Kidney capillary endothelial cell (primary cell): ENCODE results near the gene PIGB.
A peak's percentile ranks its signal among the peaks of the same experiment; 100 is the strongest.
"Not testable (repeated sequence)": the region's sequence is repeated elsewhere in the genome, so short reads cannot be mapped to it uniquely, and the experiment has no call there.

Experiments used
- DNase-seq: peaks from one replicate; pipeline ENCODE4 v3.0.0-alpha.2; 2018; ENCODE audit warnings: low spot score

Gene PIGB

DNA sequence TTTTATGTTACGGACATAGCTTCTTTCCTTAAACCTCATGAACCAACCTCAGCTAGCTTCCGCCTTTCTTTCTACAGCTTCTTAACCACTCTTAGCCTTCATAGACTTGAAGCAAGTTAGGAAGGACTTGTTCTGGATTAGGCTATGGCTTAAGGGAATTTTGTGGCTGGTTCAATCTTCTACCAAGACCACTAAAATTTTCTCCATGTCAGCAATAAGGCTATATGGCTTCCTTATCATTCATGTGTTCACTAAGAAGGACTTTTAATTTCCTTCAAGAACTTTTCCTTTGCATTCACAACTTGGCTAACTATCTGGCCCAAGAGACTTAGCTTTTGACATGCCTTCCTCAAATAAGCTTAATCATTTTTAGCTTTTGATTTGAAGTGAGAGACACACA is 64.7 kb downstream of the PIGB start:
- no peak for DNase-seq

DNA sequence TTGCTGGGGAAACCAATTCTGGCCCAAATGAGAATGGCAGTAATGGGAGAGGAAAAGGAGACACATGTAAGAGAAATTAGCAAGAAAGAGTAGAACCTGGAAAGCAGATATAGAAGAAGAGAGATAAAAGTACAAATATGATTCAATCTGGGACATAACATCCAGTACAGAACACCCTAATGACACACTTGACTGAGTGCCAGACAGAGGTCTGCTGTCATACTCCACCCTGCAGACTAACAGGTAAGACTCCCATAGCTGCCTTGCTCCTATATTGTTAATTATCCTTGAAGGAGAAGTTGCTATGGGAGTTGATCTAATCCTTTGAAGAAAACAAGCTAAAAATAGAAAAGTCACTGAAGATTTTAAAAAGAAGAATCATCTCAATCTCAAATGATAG is 68.0 kb downstream of the PIGB start:
- no peak for DNase-seq

DNA sequence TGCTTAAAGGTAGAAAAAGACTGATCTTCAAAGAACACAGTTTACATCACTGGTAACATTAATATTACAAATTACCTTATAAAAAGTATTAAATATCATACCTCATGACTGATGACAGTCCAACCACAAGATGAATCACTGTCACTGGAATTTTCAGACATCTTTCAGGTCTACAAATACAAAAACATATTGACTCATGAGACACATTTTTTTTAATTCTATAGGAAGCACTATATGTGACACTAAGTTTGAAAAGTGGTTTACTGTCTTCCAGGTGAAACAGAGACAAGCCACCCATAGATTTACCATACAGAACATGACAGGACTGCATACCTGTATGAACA is 70.2 kb downstream of the PIGB start:
- peak; percentile 17 for DNase-seq

DNA sequence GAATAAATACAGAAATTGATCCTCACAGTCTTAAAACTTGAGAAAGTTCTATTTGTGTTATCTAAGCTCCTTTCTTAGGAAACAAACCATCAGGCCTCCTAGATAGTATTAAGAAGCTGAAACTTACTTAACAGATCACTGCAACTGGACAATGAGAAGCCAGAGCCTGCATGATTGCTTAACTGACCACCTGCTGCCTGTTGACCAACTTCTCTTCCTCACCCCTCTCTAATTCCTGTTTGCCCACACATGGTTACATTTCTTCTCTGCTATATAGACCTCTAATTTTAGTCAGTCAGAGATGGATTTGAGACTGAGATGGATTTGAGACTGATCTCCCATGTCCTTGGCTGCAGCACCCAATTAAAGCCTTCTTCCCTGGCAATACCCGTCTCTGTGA is 75.7 kb downstream of the PIGB start:
- no peak for DNase-seq

DNA sequence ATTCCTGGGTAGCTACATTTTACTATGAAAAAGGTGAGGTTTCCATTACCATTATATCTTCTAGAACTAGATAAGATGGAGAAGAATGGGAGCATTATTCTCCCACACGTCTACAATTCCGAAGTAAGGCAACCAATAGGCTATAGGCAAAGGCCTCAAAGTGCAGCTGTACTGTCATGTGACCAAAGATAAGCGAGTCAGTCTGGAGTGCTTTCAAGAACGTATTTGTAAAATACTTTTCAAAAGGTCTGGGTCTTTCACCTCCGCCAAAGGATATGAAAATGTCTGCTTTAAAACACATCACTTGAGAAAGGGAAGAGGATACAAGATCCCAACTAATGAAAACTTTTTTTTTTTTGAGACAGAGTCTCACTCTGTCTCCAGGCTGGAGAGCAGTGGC is 79.2 kb downstream of the PIGB start:
- DNase-seq, result no peak

DNA sequence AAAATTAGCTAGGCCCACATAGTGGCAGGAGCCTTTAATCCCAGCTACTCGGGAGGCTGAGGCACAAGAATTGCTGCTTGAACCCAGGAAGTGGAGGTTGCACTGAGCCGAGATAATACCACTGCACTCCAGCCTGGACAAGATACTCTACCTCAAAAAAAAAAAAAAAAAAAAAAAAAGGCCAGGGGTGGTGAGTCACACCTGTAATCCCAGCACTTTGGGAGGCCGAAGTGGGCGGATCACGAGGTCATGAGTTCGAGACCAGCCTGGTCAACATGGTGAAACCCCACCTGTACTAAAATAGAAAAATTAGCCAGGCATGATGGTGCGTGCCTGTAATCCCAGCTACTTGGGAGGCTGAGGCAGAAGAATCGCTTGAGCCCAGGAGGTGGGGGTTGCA is 81.0 kb downstream of the PIGB start:
- not testable (repeated sequence) for DNase-seq

DNA sequence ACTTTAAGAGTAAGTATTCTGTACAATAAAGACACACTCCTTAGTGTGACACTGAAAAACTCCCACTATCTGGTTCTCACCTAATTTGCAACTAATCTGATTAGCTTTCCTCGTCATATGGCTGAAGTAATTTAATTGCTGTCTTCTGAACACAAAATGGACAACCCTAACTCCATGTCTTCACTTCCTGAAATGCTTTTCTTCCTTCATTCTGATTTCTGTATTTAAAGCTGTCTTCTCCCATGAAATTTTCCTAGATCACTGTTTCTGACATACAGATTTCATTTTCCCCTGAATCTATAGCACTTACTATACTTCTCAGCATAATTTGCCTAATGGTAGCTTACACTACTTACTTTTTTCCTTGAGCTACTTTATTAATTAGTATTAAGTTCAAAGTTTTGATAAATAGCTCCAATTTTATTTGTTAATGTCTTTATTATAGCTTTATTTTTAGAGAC is 82.8 kb downstream of the PIGB start:
- no peak for DNase-seq

DNA sequence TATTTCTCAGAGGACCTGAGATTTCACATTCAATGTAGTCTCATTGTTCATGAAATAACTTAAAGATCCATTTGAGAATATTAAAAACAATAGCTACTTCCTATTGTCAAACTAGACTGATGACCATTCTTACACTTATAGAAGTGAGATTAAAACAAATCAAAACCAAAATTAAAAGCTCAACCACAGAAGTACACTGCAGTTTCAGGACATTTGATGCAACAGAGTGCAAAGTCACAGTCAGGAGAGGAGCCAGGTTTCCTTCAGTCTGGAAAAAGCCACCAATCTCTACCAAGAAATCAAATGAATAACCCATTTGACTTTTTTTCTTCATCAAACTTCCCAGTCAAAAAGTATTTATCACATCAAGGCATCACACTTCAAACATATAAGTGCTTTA is 83.7 kb downstream of the PIGB start:
- no peak for DNase-seq

DNA sequence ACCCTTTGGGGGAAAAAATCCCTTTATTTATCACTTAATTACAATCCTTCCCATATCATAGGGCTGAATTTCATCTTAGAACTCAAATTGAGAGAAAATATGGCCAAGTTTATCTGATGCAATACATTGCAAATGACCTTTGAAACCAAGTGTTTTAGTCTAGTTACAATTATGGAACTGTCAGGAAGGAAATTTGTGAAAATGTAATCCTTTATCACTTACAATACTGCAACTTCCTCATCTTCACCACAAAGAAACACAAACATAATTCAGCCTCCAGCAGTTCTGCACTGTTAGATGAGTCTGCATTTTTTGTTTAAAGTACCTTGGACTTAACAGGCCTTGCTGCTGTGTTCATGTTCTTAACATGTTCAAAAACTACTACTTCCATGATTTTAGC is 84.5 kb downstream of the PIGB start:
- DNase-seq, result no peak
